ENCODE results near the gene PTPRJ. TPM values are rescaled to one million over a fixed set of nuclear protein-coding genes. Genes with fewer than 3 reads are reported as not detected.

The PTPRJ gene
- total and polyA plus RNA-seq, 2 donors (not counting 3 experiments of a cell fraction or from before 2014, with no cell fraction given) = 3.1 to 7.7 TPM

- POLR2A ChIA-PET = no interaction called here
- H3K79me2 ChIP-seq (ENCODE audit: control insufficient read depth, insufficient read depth, low read length) = no peaks in the 10 kb centered on the region
- intact Hi-C loops (cut with micrococcal nuclease) = no loop called here
Measured at GRCh38 chr11:48017105-48017830, 36.9 kb downstream of the PTPRJ start.

More at GRCh38 chr11:48017105-48017830, 36.9 kb downstream of the PTPRJ start:
- Histone ChIP-seq H3K27me3 (ENCODE audit: control insufficient read depth in 2 of 2, insufficient read depth in 2 of 2, low read length in 2 of 2) (no peaks in the 10 kb centered on the region), H3K27ac (ENCODE audit: insufficient read depth, low read depth, low read length) (no peak overlapping the region), H2AFZ (ENCODE audit: low read depth, low read length) (no peak overlapping the region), H3K4me2 (ENCODE audit: insufficient read depth, low read length) (no peak overlapping the region), H3K9me3 (replicated peaks; ENCODE audit: control insufficient read depth, insufficient read depth, low read length) (no peaks in the 10 kb centered on the region), H4K20me1 (replicated peaks; ENCODE audit: control insufficient read depth, extremely low read depth, insufficient read depth, low read length) (no peaks in the 10 kb centered on the region), H3K4me1 (ENCODE audit: control insufficient read depth, extremely low read depth, insufficient read depth, low read length) (peaks cover 26% of the 10 kb centered on the region), H3K9me1 (replicated peaks; ENCODE audit: control insufficient read depth, extremely low read depth, insufficient read depth, low read length) (no peaks in the 10 kb centered on the region), H3K36me3 (ENCODE audit: control insufficient read depth in 2 of 2, extremely low read depth in 1 of 2, insufficient read depth in 2 of 2, low read length in 2 of 2) (no peaks in the 10 kb centered on the region), H3K4me3 (replicated peaks in 1 of 3; ENCODE audit: insufficient read depth in 1 of 3, low read depth in 1 of 3, low read length in 3 of 3) (no peak overlapping the region), H3K9ac (replicated peaks; ENCODE audit: extremely low read depth, insufficient read depth, low read length) (no peak overlapping the region)
- BruUV-seq (replicated peaks) = no TSS peak
- CTCF ChIA-PET = interaction anchor here (0.9 to 2.0 kb wide), 8 partner anchors 12 to 92 kb away, joined by 3 to 7 read pairs (median 4); no protein-coding TSS in a partner anchor
- FAIRE-seq (no peak), DNase-seq (ENCODE audit: low read depth, low spot score) (no peak)
- TF ChIP-seq JUN (IDR thresholded peaks at IDR 0.05; ENCODE audit: borderline replicate concordance, insufficient read depth, insufficient read length, low read depth) (no peak), GATA2 (IDR thresholded peaks at IDR 0.05; ENCODE audit: insufficient read depth, insufficient read length, low read depth, low read length) (no peak), POLR2AphosphoS5 (IDR thresholded peaks at IDR 0.05; ENCODE audit: insufficient read depth, low read depth, low read length) (no peak), FOS (IDR thresholded peaks at IDR 0.05; ENCODE audit: borderline replicate concordance, insufficient read depth, low read length) (no peak), EZH2 (IDR thresholded peaks at IDR 0.05; ENCODE audit: borderline replicate concordance, low read depth, low read length, severe bottlenecking) (no peak), MYC (IDR thresholded peaks at IDR 0.05; ENCODE audit: low read depth, low read length) (no peak)
- TF ChIP-seq, protein P1, sequence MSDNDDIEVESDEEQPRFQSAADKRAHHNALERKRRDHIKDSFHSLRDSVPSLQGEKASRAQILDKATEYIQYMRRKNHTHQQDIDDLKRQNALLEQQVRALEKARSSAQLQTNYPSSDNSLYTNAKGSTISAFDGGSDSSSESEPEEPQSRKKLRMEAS (IDR thresholded peaks at IDR 0.05; ENCODE audit: insufficient read depth, insufficient read length) = no peak
- TF ChIP-seq, protein P2, sequence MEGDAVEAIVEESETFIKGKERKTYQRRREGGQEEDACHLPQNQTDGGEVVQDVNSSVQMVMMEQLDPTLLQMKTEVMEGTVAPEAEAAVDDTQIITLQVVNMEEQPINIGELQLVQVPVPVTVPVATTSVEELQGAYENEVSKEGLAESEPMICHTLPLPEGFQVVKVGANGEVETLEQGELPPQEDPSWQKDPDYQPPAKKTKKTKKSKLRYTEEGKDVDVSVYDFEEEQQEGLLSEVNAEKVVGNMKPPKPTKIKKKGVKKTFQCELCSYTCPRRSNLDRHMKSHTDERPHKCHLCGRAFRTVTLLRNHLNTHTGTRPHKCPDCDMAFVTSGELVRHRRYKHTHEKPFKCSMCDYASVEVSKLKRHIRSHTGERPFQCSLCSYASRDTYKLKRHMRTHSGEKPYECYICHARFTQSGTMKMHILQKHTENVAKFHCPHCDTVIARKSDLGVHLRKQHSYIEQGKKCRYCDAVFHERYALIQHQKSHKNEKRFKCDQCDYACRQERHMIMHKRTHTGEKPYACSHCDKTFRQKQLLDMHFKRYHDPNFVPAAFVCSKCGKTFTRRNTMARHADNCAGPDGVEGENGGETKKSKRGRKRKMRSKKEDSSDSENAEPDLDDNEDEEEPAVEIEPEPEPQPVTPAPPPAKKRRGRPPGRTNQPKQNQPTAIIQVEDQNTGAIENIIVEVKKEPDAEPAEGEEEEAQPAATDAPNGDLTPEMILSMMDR (IDR thresholded peaks at IDR 0.05; ENCODE audit: extremely low read depth in 1 of 2, insufficient read depth in 1 of 2, low read depth in 1 of 2, low read length in 2 of 2) = no peak
- dilution Hi-C loops (cut with MboI; ENCODE audit: extremely low pct_ligation_motif_present, low sequenced_read_pairs) = no loop called here

All from endothelial cell of umbilical vein (primary cell).